NT2/D1 (cell line): ENCODE data around the gene CPSF3.
A peak's percentile ranks its signal among the peaks of the same experiment; 100 is the strongest.

Experiments used
- DNase-seq: peaks from one replicate; pipeline ENCODE4 v3.0.0-alpha.2; 2011; ENCODE audit warnings: low read depth, low spot score
- H3K27me3 ChIP-seq: 2 replicates; pipeline ENCODE4 v1.6.0; 2011; ENCODE audit warnings: mild to moderate bottlenecking; ENCODE audit not compliant: insufficient read length, insufficient read depth
- H3K36me3 ChIP-seq: 2 replicates; pipeline ENCODE4 v1.6.1; 2011; ENCODE audit warnings: mild to moderate bottlenecking, low read length, mixed read lengths; ENCODE audit not compliant: insufficient read depth, insufficient read length
- H3K4me1 ChIP-seq: 2 replicates; pipeline ENCODE4 v1.5.1; 2011; ENCODE audit not compliant: insufficient read depth, insufficient read length
- H3K4me3 ChIP-seq: 2 replicates; pipeline ENCODE4 v1.5.1; 2011; ENCODE audit warnings: low read depth; ENCODE audit not compliant: insufficient read length
- H3K9ac ChIP-seq: 2 replicates; pipeline ENCODE4 v1.6.0; 2011; ENCODE audit warnings: low read depth; ENCODE audit not compliant: insufficient read length
- H3K9me3 ChIP-seq: 2 replicates; pipeline ENCODE4 v1.5.1; 2011; ENCODE audit warnings: mild to moderate bottlenecking, low read length; ENCODE audit not compliant: insufficient read depth
- SUZ12 ChIP-seq: IDR thresholded peaks from 2 replicates; pipeline ENCODE4 v1.6.1; 2011; ENCODE audit not compliant: insufficient read length, insufficient read depth; ENCODE audit errors: extremely low read depth
- YY1 ChIP-seq: IDR thresholded peaks from 2 replicates; pipeline ENCODE4 v1.6.1; 2011; ENCODE audit not compliant: insufficient read length, insufficient read depth
- ZNF274 ChIP-seq: IDR thresholded peaks from 2 replicates; pipeline ENCODE4 v1.6.1; 2011; ENCODE audit warnings: mild to moderate bottlenecking, low read depth, low read length

The CPSF3 gene

DNA sequence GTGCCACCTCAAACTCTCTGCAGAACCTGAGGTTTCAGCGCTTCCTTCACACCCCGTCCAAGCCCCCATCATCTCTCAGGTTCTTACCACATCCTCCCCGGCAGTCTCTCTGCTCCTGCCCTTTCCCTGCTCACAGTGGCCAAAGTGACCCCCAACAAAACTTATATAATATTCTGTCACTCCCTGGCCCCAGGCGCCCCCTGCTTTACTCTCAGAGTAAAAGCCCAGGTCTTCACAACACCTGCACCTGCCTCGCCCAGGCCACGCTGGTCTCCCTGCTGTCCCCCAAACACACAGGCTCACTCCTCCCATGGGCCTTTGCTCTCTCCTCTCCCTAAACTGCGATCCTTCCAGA lies 6.5 kb upstream of the CPSF3 start:
- no peaks in the 10 kb centered on the region for H3K27me3 ChIP-seq
- no peaks in the 10 kb centered on the region for H3K9me3 ChIP-seq
- H3K4me1 ChIP-seq = no peaks in the 10 kb centered on the region
- no peak overlapping the region for H3K9ac ChIP-seq
- TF ChIP-seq ZNF274 (no peak), SUZ12 (no peak), YY1 (no peak)
- no peak overlapping the region for H3K4me3 ChIP-seq
- DNase-seq = no peak
- peaks cover 38% of the 10 kb centered on the region for H3K36me3 ChIP-seq

DNA sequence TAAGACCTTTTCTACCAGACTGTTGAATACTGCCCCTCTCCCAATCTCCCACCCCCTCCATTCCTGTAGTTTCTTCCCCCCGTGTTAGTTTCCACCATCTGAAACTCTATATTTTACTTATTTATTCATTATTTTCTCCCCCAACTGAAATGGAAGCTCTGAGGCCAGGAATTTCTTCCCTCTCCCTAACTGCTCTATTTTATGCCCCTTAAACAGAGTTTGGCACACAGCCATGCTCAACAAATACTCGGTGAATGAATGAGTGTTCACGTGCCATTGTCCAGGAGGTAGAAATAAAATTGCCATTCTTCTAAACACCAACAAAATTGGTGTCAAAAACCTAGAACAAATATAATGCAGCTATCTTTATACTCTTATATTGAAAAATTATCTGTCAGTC lies 5.7 kb upstream of the CPSF3 start:
- Histone ChIP-seq H3K9me3 (no peaks in the 10 kb centered on the region), H3K9ac (no peak overlapping the region), H3K4me3 (no peak overlapping the region), H3K27me3 (no peaks in the 10 kb centered on the region), H3K36me3 (peaks cover 32% of the 10 kb centered on the region), H3K4me1 (peaks cover 3% of the 10 kb centered on the region)
- TF ChIP-seq ZNF274 = no peak
- no peak for DNase-seq

DNA sequence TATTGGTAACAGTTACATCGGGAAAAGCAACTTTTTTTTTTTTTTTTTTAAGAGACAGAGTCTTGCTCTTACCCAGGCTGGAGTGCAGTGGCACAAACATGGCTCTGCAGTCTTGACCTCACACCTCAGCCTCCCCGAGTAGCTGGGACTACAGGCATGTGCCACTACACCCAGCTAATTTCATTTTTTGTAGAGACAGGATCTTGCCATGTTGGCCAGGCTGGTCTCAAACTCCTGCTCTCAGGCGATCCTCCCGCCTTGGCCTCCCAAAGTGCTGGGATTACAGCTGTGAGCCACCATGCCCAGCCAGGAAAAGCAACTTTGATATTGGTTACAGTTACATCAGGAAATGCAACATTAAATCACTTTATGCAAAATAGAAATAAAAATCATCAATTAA lies 4.7 kb upstream of the CPSF3 start:
- TF ChIP-seq SUZ12 (no peak), ZNF274 (no peak), YY1 (no peak)
- H3K4me3 ChIP-seq = no peak overlapping the region
- H3K36me3 ChIP-seq = peaks cover 28% of the 10 kb centered on the region
- H3K9me3 ChIP-seq = no peaks in the 10 kb centered on the region
- no peak overlapping the region for H3K9ac ChIP-seq
- DNase-seq = no peak
- H3K27me3 ChIP-seq = no peaks in the 10 kb centered on the region
- peaks cover 3% of the 10 kb centered on the region for H3K4me1 ChIP-seq

DNA sequence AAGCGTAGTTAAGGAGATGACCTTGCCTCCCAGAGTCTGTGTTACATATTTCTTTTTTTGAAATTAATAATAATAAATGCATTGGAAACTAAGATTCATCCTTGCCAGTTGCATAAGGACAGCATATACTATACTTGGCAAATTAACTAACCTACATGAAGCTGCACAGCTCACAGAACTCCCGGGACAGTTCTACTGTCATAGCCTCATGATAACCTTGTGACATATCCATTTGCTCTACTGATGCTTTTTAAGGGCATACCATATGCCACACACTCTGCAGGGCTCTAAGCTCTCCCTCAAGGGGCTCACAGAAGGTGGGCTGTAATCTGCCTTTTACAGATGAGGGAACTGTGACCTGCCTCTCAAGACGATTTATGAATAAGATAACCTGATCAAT lies 3.9 kb upstream of the CPSF3 start:
- peaks cover 3% of the 10 kb centered on the region for H3K4me1 ChIP-seq
- H3K9me3 ChIP-seq = no peaks in the 10 kb centered on the region
- TF ChIP-seq YY1 = no peak
- H3K4me3 ChIP-seq = no peak overlapping the region
- DNase-seq = no peak
- no peak overlapping the region for H3K9ac ChIP-seq
- H3K36me3 ChIP-seq = peaks cover 25% of the 10 kb centered on the region
- H3K27me3 ChIP-seq = no peaks in the 10 kb centered on the region

DNA sequence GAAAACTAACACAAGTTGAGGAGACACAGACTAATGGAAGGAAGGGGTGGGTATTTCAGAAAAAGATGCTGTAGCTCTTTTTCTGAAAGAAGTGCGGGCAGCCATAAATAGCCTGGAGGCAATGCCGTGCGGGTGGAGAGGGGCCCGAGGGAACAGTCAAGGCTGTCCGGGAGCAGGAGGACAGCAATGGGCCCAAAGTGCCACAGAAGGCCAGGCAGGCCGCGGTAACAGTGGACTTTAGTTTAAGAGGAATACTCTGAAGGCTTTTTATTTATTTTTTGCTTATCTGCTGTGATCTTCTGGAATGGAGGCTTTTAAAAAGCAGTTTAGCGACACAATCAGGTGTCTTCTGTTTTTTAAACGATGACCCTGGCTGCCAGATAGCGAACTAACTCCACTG lies 3.0 kb upstream of the CPSF3 start:
- no peaks in the 10 kb centered on the region for H3K9me3 ChIP-seq
- H3K9ac ChIP-seq = no peak overlapping the region
- no peak for DNase-seq
- peaks cover 25% of the 10 kb centered on the region for H3K36me3 ChIP-seq
- H3K27me3 ChIP-seq = no peaks in the 10 kb centered on the region
- H3K4me3 ChIP-seq = no peak overlapping the region
- TF ChIP-seq ZNF274 (no peak), YY1 (no peak), SUZ12 (no peak)
- peaks cover 3% of the 10 kb centered on the region for H3K4me1 ChIP-seq

DNA sequence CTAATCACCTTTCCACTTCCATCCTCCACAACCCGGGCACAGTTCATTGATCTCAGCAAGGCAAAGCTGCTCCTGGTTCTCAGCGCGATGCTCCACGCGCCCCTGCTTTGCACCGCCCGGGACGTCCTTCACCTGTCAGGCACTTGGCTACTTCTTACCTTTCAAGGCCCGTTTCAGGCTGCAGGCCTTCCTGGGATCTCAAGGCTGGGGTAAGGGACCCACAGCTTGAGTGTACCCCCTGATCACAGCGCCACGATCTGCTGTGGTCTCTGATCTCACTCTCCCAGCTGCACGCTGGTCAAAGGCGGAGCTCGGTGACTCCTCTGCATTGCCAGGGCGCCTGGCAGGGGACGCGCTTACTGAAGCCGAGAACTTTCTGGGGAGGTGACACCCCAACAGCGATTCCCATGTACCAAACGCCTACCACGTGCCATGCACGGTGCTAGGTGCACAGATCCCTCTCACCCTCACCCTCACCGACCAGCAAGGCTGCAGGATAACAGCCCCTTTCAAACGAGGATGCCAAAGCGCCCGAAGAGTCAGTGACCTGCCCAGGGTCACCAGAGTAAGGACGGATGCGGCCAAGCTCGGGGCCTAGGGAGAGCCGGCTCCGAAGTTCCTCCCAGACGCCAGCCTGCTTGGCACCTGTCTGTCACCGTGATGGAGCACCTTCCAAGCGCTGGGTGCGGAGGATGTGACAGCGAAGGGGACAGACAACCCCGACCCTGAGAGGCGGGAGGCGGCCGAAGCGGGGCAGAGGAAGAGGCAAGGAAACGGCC lies 944 bp upstream of the CPSF3 start:
- peak overlapping the region; percentile 90 for H3K9ac ChIP-seq

DNA sequence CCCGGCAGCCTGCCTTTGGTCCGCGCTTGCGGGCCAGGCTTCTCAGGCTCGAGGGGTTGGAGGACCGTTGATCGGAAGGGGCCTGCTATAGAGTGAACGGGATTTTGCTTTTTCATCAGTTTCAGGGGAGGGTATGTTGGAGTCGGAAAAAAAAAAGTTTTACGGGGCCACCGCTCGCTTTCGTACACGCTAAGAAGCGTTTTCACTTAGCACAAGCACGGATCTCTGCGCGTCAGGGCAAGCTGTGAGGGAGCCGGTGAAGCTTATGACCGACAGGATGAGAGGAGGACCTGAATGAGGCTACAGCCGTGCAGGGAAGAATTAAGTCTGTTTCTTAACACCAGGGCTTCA lies 443 bp downstream of the CPSF3 start:
- Histone ChIP-seq H3K9me3 (no peaks in the 10 kb centered on the region), H3K9ac (peak overlapping the region; percentile 96), H3K4me3 (peak overlapping the region; percentile 96), H3K4me1 (peaks cover 3% of the 10 kb centered on the region), H3K27me3 (no peaks in the 10 kb centered on the region), H3K36me3 (peaks cover 24% of the 10 kb centered on the region)
- no peak for DNase-seq
- TF ChIP-seq ZNF274 (no peak), YY1 (no peak), SUZ12 (no peak)

More for the DNA sequence above, 944 bp upstream of the CPSF3 start:
- H3K4me1 ChIP-seq = peaks cover 3% of the 10 kb centered on the region
- no peak for DNase-seq
- no peaks in the 10 kb centered on the region for H3K9me3 ChIP-seq
- H3K27me3 ChIP-seq = no peaks in the 10 kb centered on the region
- H3K4me3 ChIP-seq = peak overlapping the region; percentile 96
- H3K36me3 ChIP-seq = peaks cover 28% of the 10 kb centered on the region
- no peak for TF ChIP-seq SUZ12
- TF ChIP-seq YY1 = no peak
- no peak for TF ChIP-seq ZNF274
